ENCODE data around the gene ACER1. TPM values are rescaled to one million over a fixed set of nuclear protein-coding genes. Genes with fewer than 3 reads are reported as not detected.

The ACER1 gene
- not detected in 2 replicates for total RNA-seq

DNA sequence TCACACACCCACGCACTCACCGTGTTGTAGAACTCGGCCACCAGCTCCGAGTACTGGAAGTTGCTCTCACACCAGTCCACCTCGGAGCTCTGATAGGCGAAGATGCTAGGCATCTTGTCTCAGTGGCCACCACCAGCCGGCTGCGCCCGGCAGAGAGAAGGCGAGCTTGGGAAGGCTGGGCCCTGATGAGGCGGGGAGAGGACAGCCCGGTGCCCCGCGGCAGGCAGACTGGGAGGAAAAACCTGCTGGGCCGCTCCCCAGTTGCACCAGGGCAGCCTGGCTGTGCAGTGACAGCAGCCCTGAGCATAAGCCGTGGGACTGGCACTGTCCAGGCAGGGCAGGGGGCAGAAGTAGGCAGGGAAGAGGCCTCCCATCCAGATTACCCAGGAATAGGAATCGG is at the start of gene ACER1:
ACER1 (minus strand) TSS at position 174 of the 400 bp plus-strand sequence; CDS start at position 113, 61 bp downstream.

DNA sequence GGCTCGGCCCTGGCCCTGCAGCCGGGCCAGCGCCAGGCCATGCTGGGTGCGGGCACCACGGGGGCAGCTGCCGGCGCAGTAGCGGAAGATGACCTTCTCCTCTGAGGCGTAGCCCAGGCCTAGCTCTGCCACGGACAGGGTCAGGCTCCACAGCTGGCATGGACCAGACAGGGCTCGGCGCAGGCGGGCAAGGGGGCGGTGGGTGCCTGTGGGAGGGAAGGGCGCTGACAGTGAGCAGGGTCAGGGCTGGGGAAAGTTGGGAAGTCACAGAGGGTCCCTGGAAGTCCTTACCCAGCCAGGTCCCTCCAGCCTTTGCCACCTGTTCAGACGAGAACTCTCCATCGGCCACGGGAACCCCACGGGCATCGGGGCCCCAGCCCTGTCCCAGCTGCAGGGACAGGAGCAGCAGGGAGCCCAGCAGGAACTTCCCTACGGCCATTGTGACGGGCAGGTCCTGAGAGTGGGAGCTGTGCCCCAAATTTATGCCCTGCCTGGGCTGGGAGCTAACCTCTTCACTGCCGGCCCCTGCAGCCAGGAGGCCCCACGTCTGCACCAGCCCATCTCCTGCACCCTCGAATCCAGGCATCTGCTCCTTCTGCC is 42.1 kb upstream of the ACER1 start, which contains the start of gene PSPN:
PSPN (minus strand) TSS at position 523 of the 600 bp plus-strand sequence; CDS start at position 439, 84 bp downstream.

GRCh38 chr19:6372594-6373095 is 39.2 kb upstream of the ACER1 start, which contains the start of gene ALKBH7:
Gene ALKBH7, plus strand, starts transcription at chr19:6372794. Its CDS starts 27 bp downstream, at chr19:6372821.

DNA sequence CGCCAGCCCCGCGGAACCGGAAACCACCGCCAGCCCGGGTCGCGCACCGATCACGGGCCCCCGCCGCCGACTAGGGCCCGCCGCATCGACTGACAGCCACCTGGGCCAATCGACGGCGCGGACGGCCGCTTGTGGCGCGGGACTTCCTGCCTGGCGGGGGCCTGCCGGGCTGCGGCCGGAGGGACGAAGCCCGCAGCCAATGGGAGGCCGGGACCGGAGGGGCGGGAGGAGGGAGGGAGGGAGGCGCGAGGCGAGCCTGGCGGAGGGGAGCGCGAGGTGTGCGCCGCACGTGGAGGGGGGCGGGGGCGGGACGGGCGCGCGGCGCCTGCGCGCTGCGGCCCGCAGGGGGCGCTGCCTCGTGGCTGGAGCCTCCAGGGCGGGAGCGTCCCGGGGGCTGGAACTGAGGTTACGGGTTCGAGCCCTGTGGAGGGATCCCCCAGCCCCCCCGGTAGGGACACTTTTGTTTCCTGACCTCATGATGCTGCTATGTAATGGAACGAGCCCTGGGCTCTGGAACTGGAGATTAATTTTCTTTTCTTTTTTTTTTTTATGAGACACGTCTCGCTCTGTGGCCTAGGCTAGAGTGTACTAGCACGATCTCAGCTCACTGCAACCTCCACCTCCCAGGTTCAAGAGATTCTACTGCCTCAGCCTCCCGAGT is 53.4 kb downstream of the ACER1 start, which contains the start of gene MLLT1:
MLLT1 (minus strand) TSS at position 45 of the 661 bp plus-strand sequence. CDS start 191 bp downstream, outside the sequence.

Other genes with a start within 250 kb of the ACER1 start
- gene RFX2, start 223.1 kb downstream of the ACER1 start, total RNA-seq: 9.2 and 9.6 TPM in 2 replicates
- not detected in 2 replicates for gene ACSBG2, start 197.9 kb downstream of the ACER1 start, total RNA-seq
- 9.2 and 13.3 TPM in 2 replicates for gene MLLT1, start 53.6 kb downstream of the ACER1 start, total RNA-seq
- gene CLPP, start 27.9 kb upstream of the ACER1 start, total RNA-seq: 55.1 and 87.8 TPM in 2 replicates
- 34.0 and 46.3 TPM in 2 replicates for gene ALKBH7, start 39.2 kb upstream of the ACER1 start, total RNA-seq
- 0.73 and 0.98 TPM in 2 replicates for gene PSPN, start 42.3 kb upstream of the ACER1 start, total RNA-seq
- 40.7 and 42.3 TPM in 2 replicates for gene GTF2F1, start 59.6 kb upstream of the ACER1 start, total RNA-seq
- 103 and 198 TPM in 2 replicates for gene KHSRP, start 91.2 kb upstream of the ACER1 start, total RNA-seq
- gene SLC25A41, start 100.2 kb upstream of the ACER1 start, total RNA-seq: not detected in 2 replicates
- 18.0 TPM in 2 replicates for gene SLC25A23, start 126.2 kb upstream of the ACER1 start, total RNA-seq
- not detected in 2 replicates for gene CRB3, start 130.7 kb upstream of the ACER1 start, total RNA-seq
- gene DENND1C, start 148.2 kb upstream of the ACER1 start, total RNA-seq: under 0.01 TPM in 1 of 2 replicates, not detected in the other
- gene TUBB4A, start 168.7 kb upstream of the ACER1 start, total RNA-seq: not detected in 2 replicates
- 1.5 and 2.3 TPM in 2 replicates for gene TNFSF9, start 197.4 kb upstream of the ACER1 start, total RNA-seq

All from subcutaneous preadipocyte (primary cell).